Prostate gland (tissue), 2 donors: ENCODE results near the gene COG5.

Experiments used
- POLR2A ChIP-seq: fragments of 450-650 bp; IDR thresholded peaks from one replicate; pipeline ENCODE4 v1.6.1; 2016; ENCODE audit warnings: antibody characterized with exemption, mild to moderate bottlenecking
- TF ChIP-seq, protein P1 (sequence below), 4 experiments: fragments of 200-600 bp in 2 of 4; fragments of 450-650 bp in 2 of 4; sonication (generic) in 2 of 4; IDR thresholded peaks; 1 replicate in 3 of 4; 2 replicates in 1 of 4; pipeline ENCODE4 v1.5.1; 2016 to 2019; ENCODE audit warnings: antibody characterized with exemption in 4 of 4, mild to moderate bottlenecking in 2 of 4, moderate library complexity in 2 of 4

DNA sequence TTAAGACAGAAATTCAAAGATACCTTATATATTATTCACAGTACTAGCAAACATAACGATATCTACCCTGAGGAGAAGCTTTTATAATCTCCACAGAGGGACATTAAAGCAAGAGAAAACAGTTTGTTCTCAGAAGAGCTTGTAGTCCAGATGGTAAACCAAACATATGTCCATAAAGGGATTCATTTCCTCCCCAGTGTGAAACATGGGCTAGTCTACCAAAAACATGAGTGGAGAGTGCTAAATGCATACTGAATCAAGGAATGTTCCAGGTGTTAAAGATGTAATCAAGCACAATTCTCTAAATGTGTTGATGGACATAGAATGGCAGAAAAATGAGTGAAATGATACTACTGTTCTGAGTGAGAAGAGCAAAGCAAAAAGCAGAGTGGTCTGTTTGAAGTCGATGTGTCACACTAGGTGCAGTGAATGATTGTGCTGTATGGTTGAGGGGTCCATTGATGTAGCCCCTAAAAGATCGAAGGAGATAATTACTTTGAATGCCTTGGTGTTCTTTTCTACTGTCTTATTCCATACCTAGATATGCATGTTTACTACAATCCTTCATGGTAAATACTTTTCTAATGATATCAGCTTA is 41.6 kb upstream of the COG5 start:
- no peak for TF ChIP-seq POLR2A
- TF ChIP-seq, protein P1, sequence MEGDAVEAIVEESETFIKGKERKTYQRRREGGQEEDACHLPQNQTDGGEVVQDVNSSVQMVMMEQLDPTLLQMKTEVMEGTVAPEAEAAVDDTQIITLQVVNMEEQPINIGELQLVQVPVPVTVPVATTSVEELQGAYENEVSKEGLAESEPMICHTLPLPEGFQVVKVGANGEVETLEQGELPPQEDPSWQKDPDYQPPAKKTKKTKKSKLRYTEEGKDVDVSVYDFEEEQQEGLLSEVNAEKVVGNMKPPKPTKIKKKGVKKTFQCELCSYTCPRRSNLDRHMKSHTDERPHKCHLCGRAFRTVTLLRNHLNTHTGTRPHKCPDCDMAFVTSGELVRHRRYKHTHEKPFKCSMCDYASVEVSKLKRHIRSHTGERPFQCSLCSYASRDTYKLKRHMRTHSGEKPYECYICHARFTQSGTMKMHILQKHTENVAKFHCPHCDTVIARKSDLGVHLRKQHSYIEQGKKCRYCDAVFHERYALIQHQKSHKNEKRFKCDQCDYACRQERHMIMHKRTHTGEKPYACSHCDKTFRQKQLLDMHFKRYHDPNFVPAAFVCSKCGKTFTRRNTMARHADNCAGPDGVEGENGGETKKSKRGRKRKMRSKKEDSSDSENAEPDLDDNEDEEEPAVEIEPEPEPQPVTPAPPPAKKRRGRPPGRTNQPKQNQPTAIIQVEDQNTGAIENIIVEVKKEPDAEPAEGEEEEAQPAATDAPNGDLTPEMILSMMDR (IDR thresholded peaks at IDR 0.05), result no peak
